Upper lobe of left lung (tissue), 4 donors: ENCODE results near the gene FASTK.

ENCODE experiments used
- CTCF ChIP-seq, 6 experiments: fragments of 450-650 bp in 4 of 6; fragments of 200-600 bp in 2 of 6; sonication (generic) in 2 of 6; IDR thresholded peaks; one replicate each; pipeline ENCODE4 v1.5.1; 2016 to 2019; ENCODE audit warnings: antibody characterized with exemption in 6 of 6
- EP300 ChIP-seq, 4 donors: sonication (generic); formaldehyde crosslinking; IDR thresholded peaks; one replicate each; pipeline ENCODE4 v1.5.1; 2017; ENCODE audit warnings: antibody characterized with exemption in 4 of 4, control low read depth in 2 of 4
- POLR2A ChIP-seq, 4 donors: fragments of 450-650 bp; IDR thresholded peaks; one replicate each; pipeline ENCODE4 v1.5.1; 2016 to 2017; ENCODE audit warnings: antibody characterized with exemption in 4 of 4, mild to moderate bottlenecking in 2 of 4
- POLR2AphosphoS5 ChIP-seq, 2 donors: sonication (generic); formaldehyde crosslinking; IDR thresholded peaks; one replicate each; pipeline ENCODE4 v1.5.1; 2017; ENCODE audit warnings: antibody characterized with exemption in 2 of 2

DNA sequence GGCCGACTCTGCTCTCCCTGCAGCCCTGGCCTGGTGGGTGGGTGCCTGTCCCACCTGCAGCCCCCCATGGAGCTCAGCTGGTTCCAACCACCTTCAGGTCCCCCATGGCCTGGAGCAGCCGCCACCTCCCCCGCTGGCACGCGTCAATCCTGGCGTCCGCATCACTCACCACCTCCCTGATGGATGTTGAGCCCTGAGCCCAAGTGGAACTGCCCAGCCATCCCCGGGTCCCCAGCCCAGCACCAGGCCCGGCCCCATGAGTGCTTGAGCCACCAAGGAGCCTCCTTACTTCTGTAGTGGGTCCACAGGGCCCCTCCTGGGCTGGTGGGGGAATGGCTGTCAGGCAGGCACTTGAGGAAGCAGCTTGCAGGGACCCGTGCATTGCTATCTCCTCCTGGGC, 20.3 kb upstream of the FASTK start:
- no peak for TF ChIP-seq POLR2A (IDR thresholded peaks at IDR 0.05)
- TF ChIP-seq CTCF (IDR thresholded peaks at IDR 0.05) = no peak
- TF ChIP-seq POLR2AphosphoS5 (IDR thresholded peaks at IDR 0.05) = no peak
- no peak for TF ChIP-seq EP300 (IDR thresholded peaks at IDR 0.05)
